HG02571 (cell line): ENCODE data around the gene GDNF.
"Not testable (repeated sequence)": the region's sequence is repeated elsewhere in the genome, so short reads cannot be mapped to it uniquely, and the experiment has no call there.

Source experiments
- ATAC-seq: cut with Tn5 transposase; IDR thresholded peaks from one replicate; pipeline ENCODE4 v1.9.1; 2021; ENCODE audit warnings: mild to moderate bottlenecking, moderate library complexity; ENCODE audit not compliant: unreplicated experiment

The GDNF gene, protein sequence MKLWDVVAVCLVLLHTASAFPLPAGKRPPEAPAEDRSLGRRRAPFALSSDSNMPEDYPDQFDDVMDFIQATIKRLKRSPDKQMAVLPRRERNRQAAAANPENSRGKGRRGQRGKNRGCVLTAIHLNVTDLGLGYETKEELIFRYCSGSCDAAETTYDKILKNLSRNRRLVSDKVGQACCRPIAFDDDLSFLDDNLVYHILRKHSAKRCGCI

GRCh38 chr5:37839407-37840052 lies at the start of gene GDNF:
GDNF (minus strand) TSS chr5:37840041; CDS start chr5:37834796, 5,245 bp downstream.
- no peak for ATAC-seq

DNA sequence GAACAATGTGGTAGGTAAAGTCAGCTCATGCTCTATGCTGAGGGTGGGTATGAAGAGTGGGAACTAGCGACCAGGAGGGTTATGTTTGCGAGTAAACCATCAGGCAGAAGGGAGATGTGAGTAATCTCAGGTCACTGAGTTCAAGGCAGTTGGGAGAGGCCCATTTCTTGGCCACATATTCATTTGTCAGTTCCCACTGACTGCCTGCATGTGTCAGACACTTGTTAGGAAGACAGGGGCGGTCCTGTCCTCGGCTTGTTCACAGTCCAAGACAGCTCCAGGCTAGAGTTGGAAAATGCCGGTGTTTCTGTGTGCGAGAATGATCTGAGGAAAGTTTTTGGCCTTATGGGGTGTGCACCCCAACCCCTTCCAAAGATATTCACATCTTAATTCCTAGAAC lies 48.6 kb upstream of the GDNF start:
- ATAC-seq, result no peak

DNA sequence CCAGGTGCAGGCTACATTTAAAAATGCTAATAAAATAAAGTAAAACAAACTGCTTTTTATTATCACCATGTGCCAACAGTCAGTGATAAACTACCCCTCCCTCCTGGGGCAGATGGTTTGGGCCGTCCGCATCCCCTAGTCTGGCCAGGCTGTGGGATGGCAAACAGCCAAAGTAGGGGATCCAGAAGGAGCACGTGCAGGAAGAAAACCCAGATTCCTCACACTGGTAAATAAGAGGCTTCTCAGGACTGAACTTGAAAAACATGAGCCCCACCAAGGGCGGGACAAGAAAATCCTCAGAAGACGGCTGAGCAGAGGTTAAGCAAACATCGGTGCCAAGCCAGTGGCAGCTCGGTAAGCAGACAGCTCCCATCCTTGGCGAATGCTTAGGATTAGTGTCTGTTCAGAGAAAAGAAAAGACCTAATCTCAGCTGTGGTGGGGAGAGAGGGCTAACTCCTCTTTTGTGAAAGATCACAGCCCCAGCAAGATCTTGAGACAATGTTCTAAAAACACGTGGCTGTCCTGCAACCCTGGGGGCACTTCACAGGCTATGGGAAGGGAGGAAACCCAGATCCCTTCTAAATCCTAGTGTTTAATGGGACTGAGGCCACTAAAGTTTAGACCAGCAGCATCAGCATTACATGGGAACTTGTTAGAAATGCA lies 46.5 kb upstream of the GDNF start:
- no peak for ATAC-seq

DNA sequence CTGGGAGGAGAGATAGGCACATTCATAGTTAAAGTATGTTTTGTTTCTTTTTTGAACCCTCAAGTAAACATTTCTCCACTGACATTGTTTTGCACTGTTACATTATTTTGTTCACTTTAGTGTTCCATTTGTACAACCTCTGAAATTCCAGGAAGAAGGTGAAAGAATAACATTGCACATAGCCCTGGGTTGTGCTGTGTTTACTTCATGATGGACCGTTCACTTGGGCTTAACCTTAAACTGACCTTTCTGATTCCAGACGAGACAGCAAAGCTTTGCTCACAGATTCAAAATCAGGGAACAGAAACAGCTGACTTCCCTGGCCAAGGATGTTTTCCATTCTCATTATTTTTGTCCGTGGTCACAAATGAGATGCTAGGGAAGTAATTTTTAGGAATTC lies 42.8 kb upstream of the GDNF start:
- ATAC-seq, result no peak

DNA sequence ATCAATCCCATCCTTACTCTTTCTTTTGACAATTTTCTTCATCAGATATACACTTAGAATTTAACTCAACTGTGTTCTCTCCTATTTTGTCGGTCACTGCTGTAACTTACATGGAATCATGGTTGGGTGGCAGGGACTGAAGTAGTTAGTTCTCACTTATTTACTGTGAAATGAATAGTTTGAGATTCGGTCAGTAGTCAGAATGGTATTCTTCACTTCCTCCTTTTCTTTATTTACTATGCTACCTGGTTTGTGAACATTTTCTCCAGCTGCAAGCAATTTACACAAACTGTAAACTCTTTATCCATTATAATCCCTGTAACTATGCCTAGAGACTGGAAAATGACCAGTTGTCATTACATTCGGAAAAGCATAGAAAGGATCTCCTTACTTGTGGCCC lies 41.5 kb upstream of the GDNF start:
- ATAC-seq, result no peak

DNA sequence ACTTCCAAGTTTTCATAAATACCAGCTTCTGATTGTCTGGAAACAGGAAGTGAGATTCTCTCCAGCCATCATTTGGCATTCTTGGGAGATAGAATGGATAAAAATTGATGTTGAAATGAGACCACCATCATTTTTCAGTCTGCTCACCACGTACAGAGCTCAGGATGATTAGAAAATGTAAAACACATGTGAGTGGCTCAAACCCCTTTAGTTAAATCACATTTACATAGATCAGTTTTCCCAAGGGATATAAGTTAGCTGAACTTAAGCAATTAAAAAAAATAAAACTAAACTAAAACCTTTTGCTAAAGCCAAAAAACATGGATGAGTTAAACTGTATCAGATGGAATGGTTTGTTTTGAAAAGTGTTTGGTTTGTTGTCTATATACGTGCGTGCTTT lies 37.1 kb upstream of the GDNF start:
- ATAC-seq, result no peak

GRCh38 chr5:37876245-37876644 lies 36.4 kb upstream of the GDNF start:
- no peak for ATAC-seq

- peak; percentile 67 for ATAC-seq
These were observed 35.4 kb upstream of the GDNF start for GRCh38 chr5:37875051-37875787.

GRCh38 chr5:37873988-37874387 lies 34.1 kb upstream of the GDNF start:
- ATAC-seq, result no peak

- ATAC-seq, result no peak
These were observed 31.4 kb upstream of the GDNF start for GRCh38 chr5:37871023-37871815.

- no peak for ATAC-seq
These were observed 29.4 kb upstream of the GDNF start for GRCh38 chr5:37869216-37869615.

DNA sequence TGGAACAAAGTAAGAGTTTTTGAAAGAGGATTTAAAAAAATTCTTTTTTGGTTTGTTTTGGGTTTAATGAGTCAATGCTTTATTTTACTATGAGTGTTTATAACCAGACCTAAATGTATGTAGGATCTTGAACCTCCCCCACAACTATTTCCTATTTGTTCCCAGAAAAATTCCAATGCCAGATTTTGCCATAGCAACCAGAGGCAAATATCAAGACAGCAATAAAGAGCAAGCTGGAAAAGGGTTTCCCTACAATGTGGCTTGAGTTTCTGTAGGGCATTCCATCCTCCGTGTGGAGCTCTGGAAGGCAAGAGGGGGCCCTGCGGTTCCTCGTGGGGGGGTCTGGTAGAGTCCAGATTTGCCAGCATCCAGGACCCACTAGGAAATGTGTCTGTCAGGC lies 27.8 kb upstream of the GDNF start:
- no peak for ATAC-seq

DNA sequence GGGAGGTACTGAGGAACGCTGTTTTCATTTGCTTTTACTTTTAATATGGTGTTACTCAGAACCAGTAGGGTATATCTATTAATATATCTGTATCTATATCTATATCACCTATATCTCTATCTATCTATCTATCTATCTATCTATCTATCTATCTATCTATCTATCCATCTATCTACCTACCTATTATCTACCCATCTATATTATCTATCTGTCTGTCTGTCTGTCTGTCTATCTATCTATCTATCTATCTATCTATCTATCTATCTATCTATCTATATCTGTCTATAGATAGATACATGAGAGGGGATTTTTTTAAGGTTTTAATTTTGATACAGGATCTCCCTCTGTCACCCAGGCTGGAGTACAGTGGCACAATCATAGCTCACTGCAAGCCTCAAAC lies 23.1 kb upstream of the GDNF start:
- not testable (repeated sequence) for ATAC-seq

DNA sequence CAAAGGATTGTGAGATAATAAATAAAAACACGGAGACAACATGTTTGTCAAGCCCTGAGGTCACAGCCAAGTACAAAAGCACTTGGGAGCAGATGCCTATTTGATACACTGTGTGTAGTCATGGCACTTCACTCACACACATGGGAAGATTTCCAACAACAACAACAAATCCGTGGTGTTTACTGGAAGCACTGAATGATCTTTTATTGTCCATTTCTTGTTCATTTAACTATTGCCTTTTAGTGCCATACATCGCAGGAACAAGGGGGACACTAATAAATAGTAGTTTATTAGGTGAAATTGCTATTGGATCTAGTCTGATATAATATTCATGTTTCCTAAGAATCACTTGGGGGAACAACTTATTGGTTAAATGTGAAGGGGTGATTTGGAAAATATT lies 20.4 kb upstream of the GDNF start:
- ATAC-seq, result no peak

GRCh38 chr5:37859805-37860204 lies 20.0 kb upstream of the GDNF start:
- ATAC-seq, result peak; percentile 98

DNA sequence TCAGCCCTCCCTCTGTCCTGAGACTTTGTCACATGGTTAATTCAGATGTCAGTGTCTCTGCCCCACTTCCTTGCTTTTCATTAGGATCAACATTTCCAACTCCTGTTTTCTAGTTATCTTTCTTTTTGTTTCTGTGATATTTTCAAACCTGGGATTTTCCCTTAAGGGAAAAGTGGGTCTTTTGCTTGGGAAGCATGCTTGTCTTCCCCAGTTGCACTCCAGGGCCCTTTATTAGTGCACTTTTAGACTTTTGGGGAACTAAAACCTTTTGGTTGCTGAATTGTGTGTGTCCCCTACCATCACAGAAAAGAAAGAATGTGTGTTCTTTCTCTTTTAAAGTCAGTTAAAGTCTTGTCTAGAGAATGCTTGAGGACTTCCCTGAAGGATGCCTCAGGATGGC lies 18.4 kb upstream of the GDNF start:
- no peak for ATAC-seq

DNA sequence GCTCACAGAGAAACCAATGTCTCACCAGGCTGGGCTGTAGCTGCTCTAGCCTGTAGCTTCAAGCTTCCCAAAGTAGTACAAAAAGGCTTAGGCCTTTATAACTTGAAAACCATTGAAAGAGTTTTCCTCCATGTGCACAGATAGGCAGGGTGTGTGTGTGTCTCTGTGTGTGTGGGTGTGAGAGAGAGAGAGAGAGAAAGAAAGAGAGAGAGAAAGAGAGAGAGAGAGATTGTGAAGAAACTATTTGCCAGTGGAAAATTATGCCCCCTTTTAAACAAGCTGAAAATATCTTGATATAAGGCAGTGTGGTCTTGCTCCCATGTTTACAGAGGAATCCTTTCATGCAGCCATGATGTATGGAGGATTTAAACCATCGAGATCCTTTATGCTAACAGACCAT lies 17.9 kb upstream of the GDNF start:
- ATAC-seq, result no peak

- no peak for ATAC-seq
These were observed 15.6 kb upstream of the GDNF start for GRCh38 chr5:37855438-37855837.

DNA sequence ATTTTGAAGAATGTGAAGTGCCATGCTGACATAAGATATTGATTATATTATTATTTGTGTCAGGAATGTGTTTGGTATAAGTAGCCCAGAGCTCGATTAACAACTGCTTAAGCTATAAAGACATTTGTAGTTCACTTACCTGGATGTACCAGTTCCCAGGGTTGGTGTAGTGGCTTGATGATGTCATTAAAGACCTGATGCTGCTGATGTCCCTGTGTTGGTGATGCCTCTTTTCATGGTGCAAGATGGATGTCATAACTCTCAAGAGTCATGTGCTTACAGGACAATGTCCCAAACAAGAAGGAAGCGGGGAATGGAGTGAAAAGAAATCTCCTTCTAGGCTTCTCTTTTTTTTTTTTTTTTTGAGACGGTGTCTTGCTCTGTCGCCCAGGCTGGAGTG lies 11.5 kb upstream of the GDNF start:
- ATAC-seq, result no peak

GRCh38 chr5:37850226-37850865 lies 10.5 kb upstream of the GDNF start:
- no peak for ATAC-seq
